HG03139 (cell line): ENCODE data around the gene ARL2.
A peak's percentile ranks its signal among the peaks of the same experiment; 100 is the strongest.
"Not testable (repeated sequence)": the region's sequence is repeated elsewhere in the genome, so short reads cannot be mapped to it uniquely, and the experiment has no call there.

ENCODE experiments used
- ATAC-seq: cut with Tn5 transposase; IDR thresholded peaks from one replicate; pipeline ENCODE4 v1.9.1; 2021; ENCODE audit not compliant: unreplicated experiment

ARL2 gene

DNA sequence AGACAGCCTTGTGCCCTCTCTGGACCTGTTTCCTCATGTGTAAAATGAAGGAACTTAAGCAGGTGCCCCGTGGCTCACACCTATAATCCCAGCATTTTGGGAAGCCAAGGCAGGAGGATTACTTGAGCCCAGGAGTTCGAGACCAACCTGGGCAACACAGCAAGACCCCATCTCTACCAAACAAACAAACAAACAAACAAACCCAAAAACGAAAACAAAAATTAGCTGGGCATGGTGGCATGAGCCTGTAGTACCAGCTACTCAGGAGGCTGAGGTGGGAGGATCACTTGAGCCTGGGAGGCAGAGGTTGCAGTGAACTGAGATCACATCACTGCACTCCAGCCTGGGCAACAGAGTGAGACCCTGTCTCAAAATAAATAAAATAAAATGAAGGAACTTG is 10.0 kb upstream of the ARL2 start:
- ATAC-seq, result not testable (repeated sequence)

DNA sequence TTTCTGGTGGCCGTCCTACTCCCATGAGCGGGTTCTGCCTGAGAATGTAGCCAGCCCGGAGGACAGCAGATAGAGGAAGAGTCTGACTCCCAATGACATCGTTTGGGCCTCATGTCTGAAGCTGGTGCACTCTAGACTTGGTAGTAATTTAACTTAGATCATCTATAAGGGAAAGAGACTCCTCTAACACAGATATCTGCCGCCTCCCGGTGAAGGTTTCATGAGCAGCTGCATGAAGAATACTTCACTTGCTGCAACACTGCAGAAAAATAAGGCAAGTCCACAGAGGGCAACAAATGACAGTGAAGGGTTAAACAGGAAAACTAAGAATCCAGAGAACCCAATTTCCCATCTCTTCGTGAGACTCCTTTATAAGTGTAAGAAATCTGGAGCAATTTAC is 5.9 kb upstream of the ARL2 start:
- ATAC-seq, result no peak

DNA sequence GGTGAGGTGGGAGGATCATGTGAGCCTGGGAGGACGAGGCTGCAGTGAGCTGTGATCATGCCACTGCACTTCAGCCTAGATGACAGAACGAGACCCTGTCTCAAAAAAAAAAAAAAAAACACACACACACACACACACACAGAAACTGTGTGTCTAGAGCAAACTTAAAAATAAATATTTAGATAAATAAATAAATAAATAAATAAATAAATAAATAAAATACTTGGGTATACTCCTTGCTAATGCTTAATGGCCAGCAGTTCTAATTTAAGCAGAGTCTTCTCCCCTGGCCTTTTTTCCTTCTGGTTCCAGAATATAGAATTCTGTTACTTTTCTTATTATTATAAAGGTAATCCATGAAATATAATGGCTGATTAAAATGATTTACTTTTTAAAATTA is 5.1 kb upstream of the ARL2 start:
- no peak for ATAC-seq

DNA sequence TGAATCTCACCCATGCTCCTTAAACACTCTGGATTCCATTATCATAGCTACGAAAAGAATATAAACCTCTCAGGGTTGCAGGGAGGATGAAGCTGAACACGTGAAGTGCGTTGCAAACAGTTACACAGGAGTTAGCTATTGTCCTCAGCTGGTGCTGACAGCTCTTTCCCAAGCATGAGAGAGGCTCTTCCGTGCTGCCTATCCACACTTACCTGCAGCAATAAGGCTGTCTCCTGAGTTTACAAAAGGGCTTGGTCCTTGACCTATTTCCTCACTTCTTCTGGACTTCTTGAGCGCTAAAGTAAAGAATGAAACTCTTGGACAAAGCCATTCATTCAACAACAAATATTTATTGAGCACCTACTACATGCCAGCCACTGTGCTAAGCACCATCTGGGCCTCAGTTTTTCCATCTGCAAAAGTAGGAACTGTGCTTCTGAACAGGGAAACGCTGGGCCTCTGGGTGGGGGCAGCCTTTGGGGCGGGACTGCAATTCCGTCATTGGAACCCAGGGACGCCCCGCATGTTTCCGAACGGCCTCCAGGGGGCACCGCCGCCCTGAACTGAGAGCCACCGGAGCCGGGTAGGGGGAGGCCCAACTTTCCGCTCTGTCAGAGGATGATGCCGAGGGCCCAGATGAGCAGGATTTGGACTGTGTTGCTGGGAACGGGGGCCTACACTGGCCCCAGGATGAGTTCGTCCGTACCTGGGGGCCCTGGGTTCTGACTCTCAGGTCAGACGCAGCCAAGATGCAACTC is 651 bp upstream of the ARL2 start:
- ATAC-seq, result peak; percentile 56

DNA sequence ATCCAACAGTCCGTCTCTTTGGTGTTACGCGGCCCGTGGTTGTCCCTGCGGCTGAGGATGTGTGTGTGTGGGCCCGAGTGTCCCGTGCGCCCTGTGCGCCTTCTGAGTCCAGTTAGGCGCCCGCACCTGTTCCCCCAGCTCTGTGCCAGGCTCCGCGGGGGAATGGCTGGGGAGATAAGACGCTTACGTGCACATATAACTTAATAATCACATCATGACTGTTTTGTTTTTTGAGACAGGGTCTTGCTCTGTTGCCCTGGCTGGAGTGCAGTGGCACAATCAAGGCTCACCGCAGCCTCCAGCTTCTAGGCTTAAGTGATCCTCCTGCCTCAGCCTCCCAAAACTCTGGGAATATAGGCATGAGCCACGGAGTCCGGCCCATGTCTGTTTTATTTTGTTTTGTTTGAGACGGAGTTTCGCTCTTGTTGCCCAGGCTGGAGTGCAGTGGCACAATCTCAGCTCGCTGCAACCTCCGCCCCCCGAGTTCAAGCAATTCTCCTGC is 817 bp downstream of the ARL2 start:
- ATAC-seq, result no peak

DNA sequence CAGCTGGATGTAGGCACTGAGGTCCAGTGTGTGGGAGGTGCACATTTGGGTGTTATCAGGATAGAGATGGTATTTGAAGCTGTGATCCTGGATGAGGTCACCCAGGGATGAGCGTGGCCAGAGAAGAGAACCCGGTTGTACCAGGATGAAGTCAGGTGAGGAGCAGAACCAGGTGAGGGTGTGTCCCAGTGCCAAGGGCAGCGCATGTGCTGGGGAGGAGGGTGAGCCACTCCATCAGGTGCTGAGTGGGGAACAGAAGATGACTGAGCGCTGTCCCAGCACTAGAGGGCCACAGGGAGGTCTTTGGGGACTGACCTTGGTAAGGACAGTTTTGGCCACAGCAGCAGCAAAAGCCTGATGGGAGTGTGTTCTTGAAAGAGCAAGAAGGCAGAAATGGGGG is 2.7 kb downstream of the ARL2 start:
- ATAC-seq, result no peak

DNA sequence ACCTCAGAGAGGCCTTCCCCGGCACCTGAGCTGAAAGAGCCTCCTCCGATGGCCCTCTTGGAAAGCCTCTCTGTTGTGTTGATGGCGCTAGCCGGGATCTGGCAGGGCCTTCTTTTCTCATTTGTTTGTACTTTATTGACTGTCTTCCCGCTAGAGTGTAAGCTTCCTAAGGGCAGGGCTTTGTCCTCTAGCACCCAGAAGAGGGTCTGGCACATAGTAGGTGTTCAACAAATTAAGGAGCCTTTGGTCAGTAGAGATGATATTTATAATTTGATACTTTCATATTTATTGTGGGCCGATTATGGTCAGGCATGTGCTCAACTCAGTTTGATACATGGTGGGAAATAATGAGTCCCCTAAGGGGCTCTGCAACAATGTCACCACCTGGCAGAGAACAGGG is 4.0 kb downstream of the ARL2 start:
- ATAC-seq, result no peak

DNA sequence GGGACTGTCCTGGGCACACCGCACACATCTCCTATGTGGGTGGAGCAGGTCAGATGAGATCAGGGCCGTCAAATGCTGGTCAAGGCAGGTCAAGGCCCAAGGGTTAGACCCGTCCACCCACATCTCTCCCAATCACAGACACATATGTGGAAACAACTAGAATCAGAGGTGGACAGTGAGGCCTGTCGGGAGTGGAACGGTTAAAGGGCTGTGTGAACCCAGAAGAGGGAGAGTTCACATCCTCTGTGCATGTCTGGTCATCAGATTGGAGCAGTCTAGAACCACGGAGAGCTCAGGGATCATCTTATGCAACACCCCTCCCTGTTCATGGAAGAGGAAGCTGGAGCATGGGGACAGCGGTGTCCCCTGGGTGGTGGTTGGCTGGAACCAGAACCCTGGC is 5.9 kb downstream of the ARL2 start:
- no peak for ATAC-seq

DNA sequence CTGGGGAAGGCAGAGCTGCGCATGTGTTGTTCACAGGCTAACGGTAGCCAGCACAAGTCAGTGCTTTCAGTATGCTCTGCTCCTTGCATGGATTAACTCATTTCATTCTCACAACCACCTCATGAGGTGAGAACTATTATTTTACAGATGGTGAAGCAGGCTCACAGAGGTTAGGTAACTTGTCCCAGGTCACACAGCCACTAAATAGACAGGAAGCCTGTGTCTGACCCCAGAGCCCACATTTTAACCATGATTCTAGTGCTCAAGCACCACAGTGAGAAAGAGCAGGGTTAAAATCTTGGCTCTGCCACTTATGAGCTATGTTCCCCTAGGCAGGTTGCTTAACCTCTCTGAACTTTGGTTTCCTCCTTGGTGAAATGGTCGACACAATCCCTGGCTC is 7.0 kb downstream of the ARL2 start:
- no peak for ATAC-seq

DNA sequence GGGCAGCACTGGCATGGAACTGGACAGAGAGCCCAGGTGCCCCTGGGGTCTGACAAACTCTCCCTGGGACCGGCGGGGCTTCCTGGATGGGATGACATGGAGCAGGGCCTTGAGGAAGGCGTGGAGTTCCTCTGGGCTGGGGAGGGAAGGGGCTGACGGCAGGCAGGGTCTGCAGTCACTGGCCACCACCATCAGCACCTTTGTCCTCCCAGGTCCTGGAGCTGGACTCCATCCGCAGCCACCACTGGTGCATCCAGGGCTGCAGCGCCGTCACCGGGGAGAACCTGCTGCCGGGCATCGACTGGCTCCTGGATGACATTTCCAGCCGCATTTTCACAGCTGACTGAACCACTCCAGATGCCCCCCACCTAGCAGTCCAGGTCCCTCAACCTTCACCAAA is 7.5 kb downstream of the ARL2 start:
- no peak for ATAC-seq

DNA sequence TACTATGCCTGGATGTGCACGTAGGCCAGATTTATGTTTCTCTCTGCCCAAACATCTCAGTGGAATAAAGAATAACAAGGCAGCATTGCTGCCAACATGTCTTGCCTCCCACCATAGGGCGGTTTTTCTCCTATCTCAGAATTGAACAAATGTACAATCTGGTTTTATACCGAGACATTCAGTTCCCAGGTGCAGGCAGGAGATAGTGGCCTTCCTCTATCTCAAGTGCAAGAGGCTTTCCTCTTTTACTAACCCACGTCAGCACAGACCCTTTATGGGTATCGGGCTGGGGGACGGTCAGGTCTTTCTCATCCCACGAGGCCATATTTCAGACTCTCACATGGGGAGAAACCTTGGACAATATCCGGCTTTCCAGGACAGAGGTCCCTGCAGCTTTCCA is 9.5 kb downstream of the ARL2 start:
- ATAC-seq, result not testable (repeated sequence)

DNA sequence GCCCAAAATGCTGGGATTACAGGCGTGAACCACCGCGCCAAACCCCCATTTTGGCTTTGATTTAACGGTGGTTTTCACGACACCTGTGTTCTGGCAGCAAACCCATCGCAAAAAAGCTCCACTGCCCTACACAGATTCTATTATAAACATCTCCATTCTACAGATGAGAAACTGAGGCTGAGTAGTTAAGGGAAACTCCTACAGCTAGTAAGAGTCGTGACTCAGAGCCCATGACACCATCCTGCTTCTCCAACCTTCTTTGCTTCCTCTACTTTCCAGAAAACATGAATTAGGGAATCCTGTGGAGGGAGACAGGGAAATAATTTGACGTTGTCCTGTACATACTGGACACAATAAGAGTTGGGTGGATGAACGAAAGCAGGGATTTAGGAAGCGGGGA is 12.8 kb downstream of the ARL2 start:
- ATAC-seq, result no peak

DNA sequence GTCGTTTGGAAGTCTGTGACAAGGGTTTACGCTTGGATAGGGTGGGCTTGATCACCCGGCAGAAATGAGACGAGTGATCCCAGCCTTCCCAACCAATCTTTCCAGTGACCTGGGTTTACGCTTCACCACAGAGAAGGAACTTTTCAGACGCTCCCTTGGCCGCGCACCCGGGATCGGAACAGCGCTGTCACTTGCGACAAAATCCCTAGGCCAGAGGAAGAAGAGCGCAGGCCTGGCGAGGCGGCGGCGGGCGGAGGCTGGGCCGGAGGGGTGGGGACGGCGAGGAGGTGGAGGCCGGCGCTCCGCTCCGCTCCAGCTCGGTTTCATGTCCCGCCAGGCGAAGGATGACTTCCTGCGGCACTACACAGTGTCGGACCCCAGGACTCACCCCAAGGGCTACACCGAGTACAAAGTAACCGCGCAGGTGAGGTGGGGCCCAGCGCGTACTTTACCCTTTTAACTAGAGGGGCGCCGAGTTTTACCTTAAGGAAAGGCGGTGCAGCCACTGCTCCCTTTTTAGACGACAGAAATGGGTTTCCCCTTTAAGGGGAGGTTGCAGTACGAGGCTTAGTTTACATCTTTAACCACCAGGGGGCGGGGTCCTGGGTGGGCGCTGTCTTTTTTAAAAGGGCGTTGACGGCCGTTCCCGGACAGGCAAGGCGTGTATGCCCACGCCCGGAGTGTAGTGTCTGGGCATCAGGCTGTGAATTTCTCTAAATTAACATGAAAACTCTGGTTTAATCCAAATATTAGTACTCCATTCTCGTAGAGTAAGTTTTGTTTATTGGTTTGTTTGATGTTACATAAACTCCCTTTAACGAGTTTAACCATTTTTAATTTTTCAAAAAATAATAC is 13.5 kb downstream of the ARL2 start, which contains the start of gene SNX15:
TSS of gene SNX15 (plus strand) at position 227 of the 855 bp plus-strand sequence. CDS start at position 326, 99 bp downstream.
- peak; percentile 80 for ATAC-seq

DNA sequence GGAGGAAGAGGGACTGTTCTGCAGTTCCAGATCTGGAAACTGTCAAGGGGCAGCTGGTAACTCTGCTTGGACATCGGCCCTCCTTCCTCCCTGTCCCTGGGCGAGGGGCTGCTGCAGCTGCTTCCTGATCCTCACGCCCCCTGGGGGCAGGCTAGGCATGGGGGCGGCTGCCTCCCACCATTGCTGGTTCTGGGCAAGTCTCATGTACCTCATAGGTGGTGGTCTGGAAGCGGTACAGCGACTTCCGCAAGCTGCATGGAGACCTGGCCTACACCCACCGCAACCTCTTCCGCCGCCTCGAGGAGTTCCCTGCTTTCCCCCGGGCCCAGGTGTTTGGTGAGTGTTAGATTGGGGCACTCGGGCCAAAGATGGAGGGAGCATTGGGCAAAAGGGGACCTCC is 18.3 kb downstream of the ARL2 start:
- ATAC-seq, result no peak

DNA sequence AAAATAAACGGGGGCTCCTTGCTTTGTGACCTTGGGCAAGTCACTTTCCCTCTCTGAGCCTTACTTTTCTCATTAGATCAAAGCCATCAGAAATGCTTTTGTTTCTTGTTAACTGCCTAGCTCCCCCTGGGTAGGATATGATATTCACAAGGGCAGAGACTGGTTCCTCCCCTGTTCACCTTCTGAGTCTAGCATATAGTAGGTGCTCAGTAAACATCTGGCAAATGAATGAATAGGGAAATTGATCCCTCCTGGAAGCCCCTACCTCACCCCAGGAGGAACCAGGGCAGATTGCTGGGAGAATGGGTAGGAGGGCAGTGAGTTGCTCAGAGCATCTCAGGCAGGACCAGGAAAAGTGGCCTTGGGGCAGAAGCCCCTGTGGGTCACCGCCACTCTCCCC is 20.5 kb downstream of the ARL2 start:
- ATAC-seq, result no peak

DNA sequence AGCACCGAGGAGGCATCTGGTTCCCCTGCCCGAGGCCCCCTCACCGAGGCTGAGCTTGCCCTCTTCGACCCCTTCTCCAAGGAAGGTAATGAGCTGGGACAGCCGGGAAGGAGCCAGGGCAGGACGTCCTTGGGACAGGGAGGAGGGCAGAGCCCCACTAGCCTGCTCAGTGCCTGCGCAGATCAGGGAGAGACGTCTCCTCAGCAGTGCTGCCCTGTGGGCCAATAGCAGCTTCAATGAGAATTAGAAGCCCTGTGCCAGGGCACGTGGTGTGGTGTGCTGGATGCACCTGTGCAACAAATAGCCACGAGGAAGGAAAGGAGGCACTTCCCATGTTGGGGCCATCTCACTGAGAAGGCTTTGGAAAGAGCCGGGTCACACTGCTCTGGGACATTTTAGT is 21.6 kb downstream of the ARL2 start:
- no peak for ATAC-seq

DNA sequence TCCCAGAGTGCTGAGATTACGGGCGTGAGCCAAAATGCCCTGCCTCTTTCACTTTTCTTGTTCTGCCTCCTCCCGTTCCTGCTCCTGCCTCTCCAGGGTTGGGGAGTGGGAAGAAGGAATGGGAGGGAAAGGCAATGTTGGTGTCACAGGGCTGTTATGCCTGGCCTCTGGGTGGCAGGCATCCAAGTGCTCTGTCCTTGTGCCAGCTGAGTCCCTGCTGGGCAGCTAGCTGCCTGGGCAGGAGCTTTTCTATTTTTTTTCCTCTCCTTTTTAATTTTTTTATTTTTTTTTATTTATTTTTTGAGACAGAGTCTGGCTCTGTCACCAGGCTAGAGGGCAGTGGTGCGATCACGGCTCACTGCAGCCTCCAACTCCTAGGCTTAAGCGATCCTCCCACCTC is 23.0 kb downstream of the ARL2 start:
- no peak for ATAC-seq

DNA sequence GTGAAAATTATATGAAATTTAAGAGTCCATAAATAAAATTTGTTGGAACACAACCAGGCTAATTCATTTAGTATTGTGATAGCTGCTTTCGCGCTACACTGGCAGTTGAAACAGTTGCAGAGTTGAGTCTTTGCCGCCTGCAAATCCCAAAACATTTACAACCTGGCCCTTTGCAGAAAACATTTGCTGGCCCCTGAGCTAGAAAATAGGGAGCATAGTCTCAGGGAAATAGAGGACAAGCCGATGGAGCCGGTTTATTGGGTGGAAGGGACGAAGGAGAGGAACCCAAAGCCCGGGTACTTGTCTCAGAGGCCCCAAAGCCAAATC is 26.5 kb downstream of the ARL2 start:
- no peak for ATAC-seq

DNA sequence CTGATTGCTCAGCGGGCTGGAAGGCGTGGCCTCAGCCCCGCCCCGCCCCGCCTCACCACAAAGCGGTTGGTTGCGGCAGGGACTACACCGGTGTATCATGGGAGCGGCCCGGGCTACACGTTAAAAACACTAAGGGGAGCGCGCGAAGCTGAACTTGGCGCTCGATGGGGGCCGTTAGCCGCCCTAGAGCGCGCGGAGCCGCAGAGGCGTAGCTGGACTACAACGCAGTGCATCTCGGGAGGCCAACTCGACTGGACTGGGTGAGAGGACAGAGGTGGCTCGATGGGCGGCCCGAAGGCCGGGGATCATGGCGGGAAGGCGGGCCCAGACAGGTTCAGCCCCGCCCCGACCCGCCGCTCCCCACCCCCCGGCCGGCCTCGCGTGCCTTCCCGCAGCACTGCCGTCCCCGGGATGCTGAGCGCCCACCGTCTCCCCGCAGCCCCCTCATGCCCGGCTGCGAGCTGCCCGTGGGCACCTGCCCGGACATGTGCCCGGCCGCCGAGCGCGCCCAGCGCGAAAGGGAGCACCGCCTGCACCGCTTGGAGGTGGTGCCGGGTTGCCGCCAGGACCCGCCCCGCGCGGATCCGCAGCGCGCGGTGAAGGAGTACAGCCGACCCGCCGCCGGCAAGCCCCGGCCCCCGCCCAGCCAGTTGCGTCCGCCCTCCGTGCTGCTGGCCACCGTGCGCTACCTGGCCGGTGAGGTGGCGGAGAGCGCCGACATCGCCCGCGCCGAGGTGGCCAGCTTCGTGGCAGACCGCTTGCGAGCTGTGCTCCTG is 27.1 kb downstream of the ARL2 start, which contains the start of gene SAC3D1:
TSS of gene SAC3D1 (plus strand) at position 364 of the 776 bp plus-strand sequence. CDS start at position 447, 83 bp downstream.
- peak; percentile 85 for ATAC-seq

DNA sequence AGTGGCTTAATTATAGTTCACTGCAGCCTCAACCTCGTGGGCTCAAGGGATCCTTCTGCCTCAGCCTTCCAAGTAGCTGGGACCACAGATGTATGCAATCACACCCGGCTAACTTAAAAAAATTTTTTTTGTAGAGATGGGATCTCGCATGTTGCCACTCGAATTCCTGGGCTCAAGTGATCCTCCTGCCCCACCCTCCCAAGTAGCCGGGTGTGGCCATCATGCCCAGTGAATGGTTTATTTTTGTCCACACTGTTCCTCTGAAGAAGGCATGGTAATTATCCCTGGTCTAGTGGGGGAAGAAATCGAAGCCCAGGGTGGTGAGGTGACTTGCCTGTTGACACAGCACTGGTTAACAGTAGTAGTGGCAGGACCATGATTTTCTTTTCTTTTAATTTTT is 28.9 kb downstream of the ARL2 start:
- no peak for ATAC-seq

DNA sequence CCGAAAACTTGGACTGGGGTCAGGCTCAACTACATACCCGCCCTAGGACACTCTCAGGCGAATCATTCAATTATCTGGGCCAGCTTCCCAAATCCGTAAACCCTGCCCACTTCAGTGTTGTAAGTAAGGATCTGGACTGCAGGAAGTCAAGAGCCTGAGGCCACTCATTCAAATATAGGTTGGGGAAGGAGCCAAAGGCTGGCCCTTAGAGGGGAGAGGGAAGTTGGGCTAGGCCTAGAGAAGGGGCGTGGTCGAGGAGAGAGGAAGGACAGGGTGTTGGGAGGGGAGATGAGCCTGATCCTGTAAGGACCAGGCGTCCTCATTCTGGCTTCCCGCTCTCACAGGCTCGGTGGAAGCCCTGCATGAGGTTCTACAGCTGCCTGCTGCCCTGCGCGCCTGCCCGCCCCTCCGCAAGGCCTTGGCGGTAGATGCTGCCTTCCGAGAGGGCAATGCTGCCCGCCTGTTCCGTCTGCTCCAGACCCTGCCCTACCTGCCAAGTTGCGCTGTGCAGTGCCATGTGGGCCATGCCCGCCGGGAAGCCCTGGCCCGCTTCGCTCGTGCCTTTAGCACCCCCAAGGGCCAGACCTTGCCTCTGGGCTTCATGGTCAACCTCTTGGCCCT is 30.0 kb downstream of the ARL2 start:
- ATAC-seq, result no peak
